Calu3 (cell line): Measurements from ENCODE around the gene B3GALNT2. TPM values are rescaled to one million over a fixed set of nuclear protein-coding genes. Genes with fewer than 3 reads are reported as not detected.

Source experiments
- BruUV-seq: library from RNA; stranded (reverse); fragments of 400-500 nt; replicated peaks from 2 replicates; lab custom pipeline; 2021; lab: Mats Ljungman, UMichigan
- CTCF ChIA-PET: fragments of 300-600 bp; sonication (Branson Sonifier 250); formaldehyde crosslinking; loops from one replicate; lab custom pipeline; 2022; ENCODE audit warnings: antibody characterized with exemption; lab: Charles Lee
- DNase-seq: peaks from one replicate; pipeline ENCODE4 v3.0.0; 2022
- H3K27ac Mint-ChIP-seq: one replicate; pipeline ENCODE4 v1.8.0; 2022; ENCODE audit warnings: mixed read lengths; ENCODE audit not compliant: unreplicated experiment
- H3K27me3 Mint-ChIP-seq: one replicate; pipeline ENCODE4 v1.8.0; 2022; ENCODE audit warnings: mixed read lengths; ENCODE audit not compliant: unreplicated experiment
- H3K36me3 Mint-ChIP-seq: one replicate; pipeline ENCODE4 v1.8.0; 2022; ENCODE audit warnings: mild to moderate bottlenecking, moderate library complexity, mixed read lengths; ENCODE audit not compliant: insufficient read depth, unreplicated experiment
- H3K4me1 Mint-ChIP-seq: one replicate; pipeline ENCODE4 v1.8.0; 2022; ENCODE audit warnings: mild to moderate bottlenecking, low read depth, mixed read lengths; ENCODE audit not compliant: unreplicated experiment
- H3K4me3 Mint-ChIP-seq: one replicate; pipeline ENCODE4 v1.8.0; 2022; ENCODE audit warnings: mild to moderate bottlenecking, low read depth, moderate library complexity, mixed read lengths; ENCODE audit not compliant: unreplicated experiment
- H3K9me3 Mint-ChIP-seq: one replicate; pipeline ENCODE4 v1.8.0; 2022; ENCODE audit warnings: low read depth, mixed read lengths; ENCODE audit not compliant: unreplicated experiment
- intact Hi-C: fragments of 100-400 bp; cut with micrococcal nuclease; formaldehyde crosslinking; loops from one replicate; pipeline ENCODE4 v1.10.0; 2022; ENCODE audit not compliant: unreplicated experiment
- total RNA-seq: library from RNA; stranded (reverse); gene quantifications from 2 replicates; pipeline ENCODE4 v1.2.3, GENCODE V29; 2022
- TF ChIP-seq, protein P1 (sequence below): fragments of 200-600 bp; IDR thresholded peaks from one replicate; pipeline ENCODE4 v1.8.0; 2022; ENCODE audit warnings: antibody characterized with exemption; ENCODE audit not compliant: unreplicated experiment

Gene B3GALNT2
- total RNA-seq, 1 experiment from 2014 or later, result 35.3 TPM

DNA sequence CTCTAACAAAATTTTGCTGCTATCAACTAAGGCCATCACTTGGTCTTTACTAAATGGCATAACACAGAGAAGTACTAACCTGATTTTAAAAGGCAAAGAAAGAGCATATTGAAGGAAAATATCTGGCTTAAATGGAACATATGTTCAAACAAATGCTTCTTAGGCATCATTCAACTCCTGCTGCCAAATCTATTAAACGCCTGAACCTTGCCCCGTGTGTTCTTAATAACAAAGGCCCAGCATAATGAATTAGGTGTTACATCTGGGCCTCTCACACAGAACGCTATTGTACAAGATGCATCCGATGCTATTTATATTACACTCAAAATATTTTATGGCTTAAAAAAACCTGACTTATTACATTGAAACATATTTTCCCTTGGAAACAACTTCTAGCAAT is 48.4 kb downstream of the B3GALNT2 start:
- no TSS peak for BruUV-seq
- Mint-ChIP-seq H3K9me3 (no peaks in the 10 kb centered on the region), H3K4me3 (no peak overlapping the region), H3K4me1 (no peaks in the 10 kb centered on the region), H3K27me3 (no peaks in the 10 kb centered on the region), H3K27ac (no peak overlapping the region), H3K36me3 (peaks cover 38% of the 10 kb centered on the region)
- intact Hi-C loops, result no loop called here
- no peak for DNase-seq
- TF ChIP-seq, protein P1, sequence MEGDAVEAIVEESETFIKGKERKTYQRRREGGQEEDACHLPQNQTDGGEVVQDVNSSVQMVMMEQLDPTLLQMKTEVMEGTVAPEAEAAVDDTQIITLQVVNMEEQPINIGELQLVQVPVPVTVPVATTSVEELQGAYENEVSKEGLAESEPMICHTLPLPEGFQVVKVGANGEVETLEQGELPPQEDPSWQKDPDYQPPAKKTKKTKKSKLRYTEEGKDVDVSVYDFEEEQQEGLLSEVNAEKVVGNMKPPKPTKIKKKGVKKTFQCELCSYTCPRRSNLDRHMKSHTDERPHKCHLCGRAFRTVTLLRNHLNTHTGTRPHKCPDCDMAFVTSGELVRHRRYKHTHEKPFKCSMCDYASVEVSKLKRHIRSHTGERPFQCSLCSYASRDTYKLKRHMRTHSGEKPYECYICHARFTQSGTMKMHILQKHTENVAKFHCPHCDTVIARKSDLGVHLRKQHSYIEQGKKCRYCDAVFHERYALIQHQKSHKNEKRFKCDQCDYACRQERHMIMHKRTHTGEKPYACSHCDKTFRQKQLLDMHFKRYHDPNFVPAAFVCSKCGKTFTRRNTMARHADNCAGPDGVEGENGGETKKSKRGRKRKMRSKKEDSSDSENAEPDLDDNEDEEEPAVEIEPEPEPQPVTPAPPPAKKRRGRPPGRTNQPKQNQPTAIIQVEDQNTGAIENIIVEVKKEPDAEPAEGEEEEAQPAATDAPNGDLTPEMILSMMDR, result no peak
- CTCF ChIA-PET, result no interaction called here

DNA sequence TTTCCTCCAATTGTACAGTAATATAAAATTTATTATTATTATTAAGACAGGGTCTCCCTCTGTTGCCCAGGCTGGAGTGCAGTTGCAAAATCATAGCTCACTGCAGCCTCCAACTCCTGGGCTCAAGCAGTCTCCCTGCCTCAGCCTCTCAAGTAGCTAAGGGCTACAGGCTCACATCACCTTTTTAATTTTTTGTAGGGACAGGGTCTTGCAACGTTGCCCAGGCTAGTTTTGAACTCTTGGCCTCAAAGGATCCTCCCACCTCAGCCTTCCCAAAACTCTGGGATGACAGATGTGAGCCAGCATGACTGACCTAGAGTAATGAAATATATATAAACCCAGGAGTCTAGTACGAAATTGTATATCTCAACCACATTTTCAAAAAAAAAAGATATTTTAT is 49.2 kb downstream of the B3GALNT2 start:
- no peak for DNase-seq
- Mint-ChIP-seq H3K4me3 (no peak overlapping the region), H3K27me3 (no peaks in the 10 kb centered on the region), H3K36me3 (peaks cover 44% of the 10 kb centered on the region), H3K9me3 (no peaks in the 10 kb centered on the region), H3K27ac (no peak overlapping the region), H3K4me1 (no peaks in the 10 kb centered on the region)
- BruUV-seq, result no TSS peak
- TF ChIP-seq, protein P1, result no peak
- intact Hi-C loops, result no loop called here
- CTCF ChIA-PET, result no interaction called here

DNA sequence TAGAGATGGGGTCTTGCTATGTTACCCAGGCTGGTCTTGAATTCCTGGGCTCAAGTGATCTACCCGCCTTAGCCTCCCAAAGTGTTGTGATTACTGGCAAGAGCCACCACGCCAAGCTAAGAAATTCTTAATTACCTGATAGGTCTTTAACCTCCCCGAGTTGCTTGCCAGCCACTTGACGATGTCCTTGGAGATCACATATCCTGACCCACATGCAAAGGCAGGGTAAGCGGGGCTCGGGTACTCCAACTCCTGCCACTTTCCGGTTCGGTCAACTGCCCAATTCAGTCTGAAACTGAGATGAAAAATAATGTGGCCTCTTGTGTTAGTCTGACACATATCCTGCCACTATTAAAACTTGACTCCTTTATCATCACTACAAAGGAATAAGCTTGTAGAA is 50.2 kb downstream of the B3GALNT2 start:
- CTCF ChIA-PET, result interaction anchor here (1.2 kb wide), 1 partner anchor 11 kb away, joined by 3 read pairs; no protein-coding TSS in a partner anchor
- intact Hi-C loops, result no loop called here

DNA sequence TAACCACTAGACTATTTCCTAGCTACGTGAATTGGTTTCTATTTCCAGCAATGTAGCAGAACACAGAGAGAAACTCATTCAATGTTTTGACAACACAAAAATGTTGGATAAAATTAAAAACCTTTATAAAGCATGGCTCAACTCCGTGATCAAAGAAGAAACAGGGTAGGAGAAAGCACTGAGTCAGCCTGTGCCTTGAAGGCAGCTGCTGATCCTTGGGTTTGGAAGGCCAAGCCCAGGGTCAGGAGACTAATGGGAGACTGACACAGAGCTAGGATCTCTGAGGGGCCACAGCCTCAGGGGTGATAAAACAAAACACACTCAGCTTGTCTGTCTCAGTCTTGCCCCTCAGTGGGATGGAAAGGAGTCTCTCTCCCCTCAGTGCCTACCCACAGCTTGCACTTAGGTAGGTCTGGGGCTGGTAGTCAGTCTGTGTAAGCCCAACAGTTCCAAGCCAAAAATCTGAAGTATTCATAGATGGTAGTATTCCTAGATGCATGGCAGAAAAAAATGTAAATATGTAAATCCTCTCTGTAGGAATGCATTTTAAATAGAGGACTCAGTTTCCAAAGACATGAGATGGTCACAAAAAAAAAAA is 53.3 kb downstream of the B3GALNT2 start:
- DNase-seq, result no peak

More for the DNA sequence above, 50.2 kb downstream of the B3GALNT2 start:
- Mint-ChIP-seq H3K9me3 (no peaks in the 10 kb centered on the region), H3K27ac (no peak overlapping the region), H3K4me3 (no peak overlapping the region), H3K27me3 (no peaks in the 10 kb centered on the region), H3K36me3 (peaks cover 43% of the 10 kb centered on the region), H3K4me1 (no peaks in the 10 kb centered on the region)
- TF ChIP-seq, protein P1, result no peak
- BruUV-seq, result no TSS peak
- no peak for DNase-seq

More for the DNA sequence above, 53.3 kb downstream of the B3GALNT2 start:
- TF ChIP-seq, protein P1, result no peak
- BruUV-seq, result no TSS peak
- intact Hi-C loops, result no loop called here
- no peaks in the 10 kb centered on the region for H3K27me3 Mint-ChIP-seq
- H3K27ac Mint-ChIP-seq, result no peak overlapping the region
- peaks cover 45% of the 10 kb centered on the region for H3K36me3 Mint-ChIP-seq
- no peak overlapping the region for H3K4me3 Mint-ChIP-seq
- no peaks in the 10 kb centered on the region for H3K4me1 Mint-ChIP-seq
- CTCF ChIA-PET, result interaction anchor here (0.7 kb wide), 3 partner anchors 9 to 1937 kb away, joined by 3 to 4 read pairs (median 3); no protein-coding TSS in a partner anchor
- H3K9me3 Mint-ChIP-seq, result no peaks in the 10 kb centered on the region
